HG02870 (cell line): ENCODE results near the gene TBC1D10A.

Source experiments
- ATAC-seq: cut with Tn5 transposase; IDR thresholded peaks from one replicate; pipeline ENCODE4 v1.9.1; 2021; ENCODE audit warnings: mild to moderate bottlenecking, moderate library complexity; ENCODE audit not compliant: unreplicated experiment

The TBC1D10A gene

DNA sequence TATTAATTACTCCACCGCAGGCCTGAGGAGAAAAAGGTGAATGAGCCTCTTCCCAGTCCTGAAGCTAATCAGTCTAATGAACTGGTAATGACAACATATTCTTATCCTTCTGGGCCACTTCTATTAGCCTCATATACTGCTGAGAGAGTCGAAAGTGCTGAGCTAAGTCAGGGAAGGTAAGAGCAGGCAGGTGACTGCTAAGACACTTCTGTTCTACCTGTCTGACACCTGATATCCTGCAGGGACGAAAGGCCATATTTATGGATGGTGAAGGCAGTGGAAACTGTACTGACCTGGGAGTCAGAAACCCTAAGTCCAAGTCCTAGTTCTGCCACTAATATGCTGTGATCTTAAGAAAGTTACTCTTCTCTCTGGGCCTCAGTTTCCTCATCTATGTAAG, 3.5 kb downstream of the TBC1D10A start:
- no peak for ATAC-seq

DNA sequence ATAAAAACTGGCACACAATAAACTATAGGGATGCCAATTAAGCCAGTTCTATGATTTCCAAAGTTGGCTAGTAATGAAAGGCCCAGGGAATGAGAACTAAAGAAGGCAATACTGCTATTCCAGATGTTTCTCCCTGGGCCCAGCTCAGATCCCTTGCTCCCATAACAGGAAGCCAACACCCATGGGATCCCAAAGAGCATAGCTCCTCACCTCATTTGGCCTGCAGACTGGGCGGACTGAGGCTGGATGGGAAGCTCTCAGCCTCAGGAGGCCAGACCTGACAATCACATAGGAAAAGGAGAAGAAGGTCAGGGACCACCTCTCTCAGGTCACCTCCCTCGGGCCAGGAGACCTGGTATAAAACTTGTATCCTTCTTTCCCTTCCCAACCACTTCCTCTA, 5.3 kb downstream of the TBC1D10A start:
- no peak for ATAC-seq

DNA sequence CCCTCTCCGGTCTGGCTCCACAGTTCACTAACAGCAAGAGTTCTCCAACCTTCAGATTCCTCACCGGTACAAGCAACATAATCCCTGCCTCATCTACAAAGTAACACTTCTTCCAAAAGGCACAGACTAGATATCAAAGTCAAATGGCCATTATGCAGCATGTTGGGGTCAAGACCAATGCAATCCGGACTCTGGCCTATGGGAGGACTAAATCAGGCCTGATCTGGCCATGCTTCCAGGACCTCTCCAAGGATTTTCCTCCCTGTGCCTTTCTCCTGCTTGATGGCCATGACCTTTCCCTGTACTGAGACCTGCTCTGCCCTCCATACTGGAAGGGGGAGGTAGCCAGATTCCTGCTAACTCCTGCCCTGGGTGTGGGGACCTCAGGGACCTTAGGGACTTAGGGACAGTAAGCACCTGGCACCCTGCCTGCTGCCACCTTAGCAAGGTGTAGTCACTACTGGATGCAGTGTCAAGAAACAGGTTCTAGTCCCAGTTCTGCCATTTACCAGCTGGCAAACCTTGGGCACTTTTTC, 6.7 kb downstream of the TBC1D10A start:
- no peak for ATAC-seq

DNA sequence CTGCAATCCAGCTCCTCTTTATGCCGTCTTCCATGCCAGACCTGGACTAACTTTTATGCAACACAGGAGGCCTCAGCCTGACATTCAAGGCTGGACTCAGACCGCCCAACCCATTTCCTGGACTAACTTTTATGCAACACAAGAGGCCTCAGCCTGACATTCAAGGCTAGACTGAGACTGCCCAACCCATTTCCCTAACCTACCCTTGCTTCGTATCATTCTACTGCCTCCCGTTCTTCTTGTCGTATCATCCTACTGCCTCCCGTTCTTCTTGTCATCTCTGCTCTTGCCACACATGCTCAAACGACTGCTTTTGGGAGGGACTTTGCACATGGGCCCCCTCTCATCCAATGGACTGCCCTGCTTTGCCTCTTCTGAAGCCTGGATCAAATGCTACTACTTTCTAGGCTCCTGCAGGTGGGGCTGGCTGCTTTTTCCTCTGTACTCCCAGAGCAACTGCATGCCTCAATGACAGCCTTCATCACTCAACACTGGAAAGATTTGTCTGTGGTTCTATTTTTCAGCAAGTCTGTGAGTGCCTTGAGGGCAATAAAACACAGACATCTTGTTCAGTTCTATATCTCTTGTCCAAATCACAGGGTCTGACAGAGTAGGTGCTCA, 7.8 kb downstream of the TBC1D10A start:
- no peak for ATAC-seq

DNA sequence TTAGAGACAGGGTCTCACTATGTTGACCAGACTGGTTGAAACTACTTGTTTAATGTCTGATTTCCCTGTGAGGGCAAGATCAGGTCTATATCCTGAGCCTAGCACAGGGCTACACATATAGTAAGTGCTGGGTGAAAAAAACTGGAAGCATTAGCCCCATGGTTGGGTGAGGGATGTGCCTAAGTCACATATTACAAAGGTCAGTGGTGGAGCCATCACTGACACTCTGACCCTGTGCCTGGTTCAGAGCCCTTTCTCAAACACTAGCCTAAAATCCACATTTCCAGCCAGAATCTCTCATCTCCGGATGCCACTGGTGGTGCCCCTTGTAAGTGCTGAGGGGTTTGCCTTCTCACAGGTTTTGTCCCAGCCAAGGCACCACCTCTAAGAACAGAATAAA, 9.0 kb downstream of the TBC1D10A start:
- ATAC-seq = no peak

DNA sequence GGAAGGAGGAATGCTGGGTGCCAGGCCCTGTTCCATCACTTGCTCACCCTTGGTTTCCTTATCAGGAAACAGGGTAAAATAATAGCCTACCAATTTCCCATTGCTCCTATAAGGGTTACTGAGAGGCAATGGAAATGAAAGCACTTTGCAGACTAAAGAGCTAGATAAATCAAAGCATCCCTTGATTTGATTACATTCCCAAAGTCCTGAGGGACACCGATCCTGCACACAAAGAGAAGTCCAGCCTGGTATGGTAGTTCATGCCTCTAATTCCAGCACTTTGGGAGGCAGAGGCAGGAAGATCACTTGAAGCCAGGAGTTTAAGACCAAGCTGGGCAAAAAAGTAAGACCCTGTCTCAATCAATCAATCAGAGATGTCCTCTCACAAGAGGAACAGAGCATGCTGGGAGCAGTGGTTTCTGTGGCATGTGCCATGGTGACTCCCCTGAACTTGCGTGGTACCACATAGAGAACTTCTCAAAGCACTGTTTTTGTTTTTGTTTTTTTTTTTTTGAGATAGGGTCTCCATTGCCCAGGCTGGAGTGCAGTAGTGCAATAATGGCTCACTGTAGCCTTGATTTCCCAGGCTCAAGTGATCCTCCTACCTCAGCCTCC, 10.7 kb downstream of the TBC1D10A start:
- no peak for ATAC-seq

DNA sequence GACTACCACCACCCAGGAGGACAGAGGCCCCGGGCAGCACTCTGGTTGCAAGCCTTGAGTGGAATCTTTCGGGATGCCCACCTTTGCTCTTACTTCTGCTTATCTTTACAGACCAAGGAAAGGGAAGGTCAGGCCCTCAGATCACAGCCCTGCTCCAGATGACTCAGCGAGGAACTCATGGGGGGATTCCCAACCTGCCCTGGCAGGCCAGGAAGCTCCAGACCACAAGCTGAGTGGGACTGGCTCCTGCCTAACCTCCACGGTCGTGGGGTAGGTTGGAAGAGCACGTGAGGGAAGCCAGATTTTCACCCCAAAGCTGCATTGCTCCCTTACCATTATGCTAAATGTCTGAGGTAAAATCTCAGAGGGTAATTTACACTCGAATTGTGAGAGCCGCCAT, 11.8 kb downstream of the TBC1D10A start:
- no peak for ATAC-seq

DNA sequence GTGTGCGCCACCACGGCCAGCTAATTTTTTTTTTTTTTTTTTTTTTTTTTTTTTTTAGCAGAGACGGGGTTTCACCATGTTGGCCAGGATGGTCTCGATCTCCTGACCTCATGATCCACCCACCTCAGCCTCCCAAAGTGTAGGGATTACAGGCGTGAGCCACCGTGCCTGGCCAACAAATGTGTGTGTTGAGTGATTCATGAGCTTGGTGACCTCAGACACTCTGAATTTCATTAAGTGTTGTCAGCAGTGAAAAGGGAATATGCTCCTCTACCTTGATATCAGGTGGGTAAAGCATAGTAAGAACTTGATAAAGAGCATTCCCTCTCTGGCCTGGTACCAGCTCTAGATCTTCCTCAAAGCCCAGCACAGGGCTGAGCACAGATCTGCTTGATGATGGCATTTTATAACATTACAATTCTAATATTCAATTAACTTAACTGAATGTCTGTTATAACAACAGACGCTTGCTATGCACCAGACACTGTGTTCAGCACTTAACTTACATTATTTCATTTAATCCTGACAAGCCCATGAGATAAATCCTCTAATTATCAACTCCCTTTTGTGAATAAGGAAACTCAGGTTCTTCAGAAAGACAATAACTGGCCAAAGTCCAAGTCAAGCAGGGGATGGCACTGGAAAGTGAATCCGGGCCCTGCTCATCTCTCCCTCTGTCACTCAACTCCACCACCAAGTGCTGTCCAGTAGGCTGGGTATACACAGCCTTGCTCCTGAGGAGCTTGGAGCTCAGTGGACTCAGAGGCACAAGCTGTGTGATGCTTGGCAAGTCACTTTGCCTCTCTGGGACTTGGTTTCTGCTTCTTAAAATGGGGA, 13.0 kb downstream of the TBC1D10A start:
- no peak for ATAC-seq

DNA sequence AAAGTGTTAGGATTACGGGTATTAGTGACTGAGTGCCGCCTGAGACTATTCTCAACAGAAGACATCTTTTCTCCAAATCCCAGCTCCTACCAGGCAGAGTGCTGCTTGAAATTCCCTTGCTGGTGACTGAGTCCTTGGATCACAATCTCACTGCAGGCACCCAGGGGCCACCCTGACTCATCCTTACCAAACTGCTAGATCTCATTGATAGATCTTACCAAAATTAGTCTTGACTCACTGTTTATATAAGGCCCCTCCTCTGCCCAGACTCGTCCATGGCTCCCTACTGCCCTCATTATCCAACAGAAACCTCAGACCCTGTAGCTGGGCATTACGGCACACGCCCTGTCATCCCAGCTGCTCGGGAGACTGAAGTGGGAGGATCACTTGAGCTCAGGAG, 14.7 kb downstream of the TBC1D10A start:
- no peak for ATAC-seq

DNA sequence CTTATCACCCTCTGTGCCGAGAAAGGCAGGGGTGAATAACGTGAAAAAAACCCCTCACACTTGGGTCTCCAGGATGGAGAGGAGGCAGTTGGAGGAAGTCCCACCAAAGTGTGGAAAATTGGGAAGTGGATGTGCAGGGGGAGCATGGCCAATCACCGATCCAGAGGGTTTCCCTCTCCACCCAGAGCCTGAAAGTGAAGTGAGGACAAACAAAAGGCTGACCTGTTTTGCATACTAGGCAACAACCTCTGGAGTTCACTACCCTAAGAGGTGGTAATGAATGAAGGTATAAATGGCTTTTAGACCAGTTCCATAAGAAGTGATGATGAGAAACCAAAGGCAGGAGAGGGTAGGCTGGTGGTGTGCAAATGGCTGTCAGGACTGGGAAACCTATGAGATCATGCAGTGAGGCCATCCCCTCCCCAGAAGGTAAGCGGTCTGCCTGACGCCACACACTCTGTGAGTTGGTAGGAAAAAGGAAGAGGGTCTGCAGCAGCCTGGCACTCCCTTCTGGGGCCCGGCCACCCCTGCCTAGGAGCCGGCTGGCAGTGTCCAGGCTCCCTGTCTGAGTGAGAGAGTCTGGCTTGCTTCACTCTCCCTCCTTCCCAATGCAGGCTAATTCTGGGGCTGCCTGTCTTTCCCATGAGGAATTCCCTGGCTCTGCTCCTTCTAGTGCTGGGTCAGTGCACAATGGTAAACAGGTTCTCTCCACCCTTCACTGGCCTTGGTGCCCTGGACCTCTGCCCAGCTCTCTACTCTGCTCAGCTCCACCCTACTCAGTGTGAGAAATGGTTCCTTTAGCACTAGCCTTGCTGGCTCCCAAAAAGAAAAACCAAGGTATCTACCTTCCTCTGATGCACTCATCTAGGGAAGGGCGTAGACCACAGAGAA, 15.6 kb downstream of the TBC1D10A start:
- no peak for ATAC-seq

DNA sequence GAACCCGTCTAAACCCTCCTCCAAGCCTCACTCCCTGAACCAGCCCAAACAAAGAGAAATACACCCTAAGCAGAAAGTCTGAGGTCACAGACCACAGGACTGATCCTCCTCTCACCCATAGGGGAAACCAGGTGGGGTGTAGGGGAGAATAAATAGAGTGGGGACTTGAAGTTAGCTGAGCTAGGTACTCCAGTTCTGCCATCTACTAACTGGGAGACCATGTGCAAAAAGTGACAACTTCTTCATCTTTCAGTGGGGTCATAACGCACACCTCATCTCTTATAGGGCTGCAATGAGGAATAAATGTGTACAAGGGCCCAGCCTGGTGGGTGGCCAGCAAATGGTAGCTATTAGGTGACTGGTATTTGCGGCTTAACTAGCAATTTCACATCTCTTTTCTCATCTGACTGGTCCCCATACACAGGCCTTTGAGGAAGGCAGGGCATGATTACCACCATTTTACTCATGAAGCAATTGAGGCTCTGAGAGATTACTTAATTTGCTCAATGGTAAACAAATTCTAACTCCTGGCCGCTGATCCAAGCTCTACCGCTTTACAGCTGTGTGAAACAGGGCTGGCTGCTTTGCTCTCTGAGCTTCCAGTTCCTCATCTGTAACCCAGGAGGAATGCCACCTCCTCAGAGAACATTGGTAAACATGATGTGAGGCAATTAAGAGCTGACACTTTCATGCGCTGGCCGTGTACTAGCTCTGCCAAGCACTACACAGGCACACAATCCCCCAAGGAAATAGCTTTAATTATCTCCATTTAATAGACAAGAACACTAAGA, 16.6 kb downstream of the TBC1D10A start:
- no peak for ATAC-seq

DNA sequence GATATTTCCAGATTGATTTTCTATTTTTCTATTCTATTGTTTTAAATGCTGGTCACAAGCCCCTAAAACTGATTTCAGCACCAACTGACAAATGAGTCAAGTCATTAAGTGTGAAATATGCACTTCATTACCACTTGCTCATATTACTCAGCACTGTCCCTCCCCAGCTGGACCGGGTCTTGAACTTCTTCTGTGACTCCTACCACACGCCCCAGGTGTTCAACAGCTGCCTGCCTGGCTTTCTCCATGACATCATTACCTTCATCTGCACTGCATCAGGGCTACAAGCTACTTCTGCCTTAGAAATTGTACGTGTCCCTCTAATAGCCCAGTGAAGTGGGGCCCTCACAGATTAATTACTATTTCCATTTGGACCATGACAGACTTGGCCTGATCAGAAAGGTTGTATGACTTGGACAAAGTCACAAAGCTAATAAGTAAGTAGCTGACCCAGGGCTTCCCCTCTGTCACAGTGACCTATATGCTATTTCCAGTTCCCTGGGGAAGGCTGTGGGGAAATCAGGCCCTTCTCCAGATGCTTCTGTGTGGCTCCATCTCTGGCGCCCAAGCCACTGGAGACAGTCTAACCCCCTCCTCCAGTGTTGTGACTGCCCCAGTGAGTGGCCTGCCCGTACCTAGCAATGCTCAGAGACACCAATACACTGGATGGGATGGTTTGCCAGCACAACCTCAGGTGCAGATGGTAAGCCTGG, 18.1 kb downstream of the TBC1D10A start:
- peak; percentile 42 for ATAC-seq

DNA sequence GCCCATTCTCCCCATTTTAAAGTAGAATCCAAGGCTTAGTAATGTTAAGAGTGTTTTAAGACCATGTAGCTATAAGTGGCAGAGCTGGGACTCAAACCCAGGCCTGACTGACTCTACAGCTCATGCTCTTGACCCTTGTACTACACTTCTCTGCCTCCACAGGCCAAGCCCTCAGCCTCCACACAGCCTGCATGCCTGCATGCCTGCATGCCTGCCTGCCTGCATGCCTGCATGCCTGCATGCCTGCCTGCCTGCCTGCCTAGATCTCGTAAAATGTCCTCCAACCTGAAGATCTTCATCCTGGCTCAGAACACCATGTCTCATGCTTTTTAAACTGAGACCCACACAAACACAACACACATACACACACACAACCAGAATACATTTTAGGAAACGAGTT, 18.6 kb downstream of the TBC1D10A start:
- no peak for ATAC-seq

DNA sequence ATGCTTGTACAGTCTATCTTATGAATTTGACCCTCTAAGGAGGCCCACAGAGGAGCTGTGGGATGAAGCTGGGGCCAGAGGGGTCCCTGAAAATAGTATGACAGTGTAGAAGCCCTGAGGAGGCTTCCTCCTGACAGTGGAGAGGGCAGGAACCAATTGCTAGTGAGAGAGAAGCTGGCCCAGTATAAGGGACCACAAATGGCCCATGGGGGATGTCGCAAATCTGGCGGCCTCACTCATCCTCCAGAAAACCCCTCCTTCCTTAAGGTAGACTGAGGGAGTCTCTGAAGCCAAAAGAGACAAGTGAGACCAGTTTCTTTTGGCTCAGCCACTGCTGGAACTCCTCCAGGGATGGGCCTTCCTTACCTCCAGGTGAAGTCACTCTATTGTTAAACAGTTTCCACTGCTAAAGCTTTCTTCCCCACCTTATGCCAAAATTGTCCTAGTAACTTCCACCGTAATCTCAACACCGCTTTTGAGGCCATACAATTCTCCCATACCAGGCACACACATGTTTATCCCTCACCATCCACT, 19.6 kb downstream of the TBC1D10A start:
- ATAC-seq = no peak

DNA sequence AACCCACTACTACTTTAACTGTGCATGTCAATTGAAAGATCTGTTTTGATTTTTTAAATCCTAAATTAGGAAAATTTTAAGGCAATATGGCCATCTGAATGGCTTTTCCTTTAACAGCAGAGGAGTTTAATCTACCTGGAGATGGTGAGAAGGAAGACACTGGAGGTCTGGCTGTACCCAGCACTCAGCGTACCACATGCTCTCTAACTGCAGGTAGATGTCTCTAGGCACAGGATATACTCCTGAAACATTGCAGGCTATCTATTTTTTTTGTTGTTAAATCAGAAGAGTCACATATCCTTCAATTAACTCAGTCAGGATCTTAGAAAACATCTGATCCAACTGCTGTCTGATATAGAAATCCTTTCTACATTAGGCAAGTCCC, 20.1 kb downstream of the TBC1D10A start:
- ATAC-seq = no peak

DNA sequence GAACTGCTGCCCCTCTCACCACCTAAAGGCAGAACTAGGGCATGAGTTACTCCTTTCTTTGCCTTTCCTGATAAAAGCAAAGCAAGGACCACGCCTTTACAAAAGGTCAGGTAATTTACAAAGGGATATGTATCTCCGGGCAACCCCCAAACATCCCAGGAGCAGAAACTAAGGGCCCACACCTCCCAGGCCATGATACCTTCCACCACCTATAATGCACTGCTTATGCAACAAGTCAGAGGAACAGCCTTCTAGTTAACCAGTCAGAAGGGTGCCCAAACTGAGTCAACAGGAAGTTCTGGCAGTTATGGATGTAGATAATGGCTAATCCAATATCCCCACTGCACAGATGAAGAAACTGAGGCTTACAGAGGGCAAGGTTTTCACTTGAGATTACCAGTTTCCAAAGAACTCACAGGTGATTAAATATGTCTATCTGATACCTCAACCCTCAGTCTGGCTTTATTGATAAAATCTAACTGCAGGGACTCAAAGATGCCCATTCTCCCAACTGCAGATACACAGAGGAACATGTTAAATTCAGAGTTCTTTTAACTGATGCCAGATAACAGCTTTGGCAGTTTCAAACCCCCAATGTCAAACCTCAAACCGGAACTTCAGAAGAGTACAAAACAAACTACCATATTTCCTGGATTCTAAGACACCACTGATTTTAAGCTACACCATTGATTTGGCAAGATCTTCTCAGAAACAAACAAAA, 20.7 kb downstream of the TBC1D10A start:
- ATAC-seq = no peak

DNA sequence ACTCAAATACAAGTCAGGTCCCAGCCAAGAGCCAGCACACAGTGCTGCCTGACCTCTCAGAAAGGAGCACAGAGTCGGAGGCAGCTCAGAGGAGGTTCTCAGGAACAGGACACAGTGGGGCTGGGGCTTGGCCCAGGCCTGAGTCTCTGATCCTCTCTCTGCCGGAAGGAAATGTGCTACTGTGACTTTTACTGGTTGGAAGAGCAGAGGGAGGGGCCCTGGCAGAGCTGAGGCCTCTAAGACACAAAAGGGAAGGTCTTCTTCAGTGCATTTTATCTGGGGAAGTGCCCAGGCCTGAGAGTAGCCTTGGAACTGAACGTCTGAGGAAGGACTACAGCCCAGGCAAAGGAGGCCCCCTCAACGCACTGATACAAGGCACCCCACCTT, 21.2 kb downstream of the TBC1D10A start:
- ATAC-seq = peak; percentile 34

DNA sequence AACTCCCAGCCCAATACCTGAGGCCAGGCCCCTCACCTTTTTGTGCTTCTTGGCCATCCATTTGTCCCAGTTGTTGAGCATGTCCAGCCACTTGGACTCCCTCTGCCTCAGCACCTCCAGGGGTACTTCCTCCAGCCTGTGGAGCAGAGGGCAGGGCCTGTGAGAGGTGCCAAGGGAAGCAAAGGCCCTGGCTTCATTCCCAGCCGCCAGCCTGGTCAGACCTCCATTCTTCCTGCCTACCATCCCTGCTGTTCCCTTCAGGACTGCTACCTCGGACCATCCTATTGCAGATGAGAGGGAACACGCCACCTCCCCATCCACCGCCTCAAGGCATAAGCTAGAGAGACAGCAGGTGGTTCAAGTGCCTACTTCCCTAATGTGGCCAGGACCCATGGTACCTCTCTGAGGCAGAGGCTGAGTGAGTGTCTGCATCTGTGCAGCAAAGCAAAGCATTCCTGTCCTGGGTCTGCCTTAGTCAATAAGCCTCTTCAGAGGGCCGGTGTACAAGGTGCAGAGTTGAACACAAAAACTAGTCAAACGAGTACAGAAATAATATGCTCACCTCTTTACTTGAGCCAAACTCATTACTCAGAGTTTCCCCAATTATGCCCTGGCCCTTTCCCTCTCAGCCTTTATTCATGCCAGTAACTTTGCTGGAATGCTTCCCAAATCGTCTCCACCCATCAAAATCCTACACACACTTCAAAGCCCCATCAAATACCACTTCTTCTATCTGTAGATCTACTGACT, 22.1 kb downstream of the TBC1D10A start:
- ATAC-seq = no peak
